AML-193 (cell line): ENCODE results near the gene ZNF358.
A peak's percentile ranks its signal among the peaks of the same experiment; 100 is the strongest.

ENCODE experiments used
- DNase-seq, 2 experiments: peaks; one replicate each; lab custom pipeline; 2025; lab: John Stamatoyannopoulos, UW

ZNF358 gene

DNA sequence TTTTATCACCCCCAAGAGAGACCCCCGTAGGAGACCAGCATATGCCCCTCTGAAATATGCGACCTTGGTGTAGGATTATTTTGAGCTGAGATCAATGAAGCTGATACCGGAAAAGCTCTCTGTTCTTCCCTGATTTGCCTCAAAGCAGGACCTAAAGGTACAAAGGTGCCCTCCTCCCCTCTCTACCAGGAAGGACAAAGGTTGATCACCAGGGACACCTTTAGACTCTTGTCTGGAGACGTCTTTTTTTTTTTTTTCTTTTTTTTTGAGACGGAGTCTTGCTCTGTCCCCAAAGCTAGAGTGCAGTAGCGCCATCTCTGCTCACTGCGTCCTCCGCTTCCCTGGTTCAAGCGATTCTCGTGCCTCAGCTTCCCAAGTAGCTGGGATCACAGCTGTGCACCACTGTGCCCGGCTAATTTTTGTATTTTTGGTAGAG lies 26.3 kb upstream of the ZNF358 start:
- DNase-seq, result no peak

DNA sequence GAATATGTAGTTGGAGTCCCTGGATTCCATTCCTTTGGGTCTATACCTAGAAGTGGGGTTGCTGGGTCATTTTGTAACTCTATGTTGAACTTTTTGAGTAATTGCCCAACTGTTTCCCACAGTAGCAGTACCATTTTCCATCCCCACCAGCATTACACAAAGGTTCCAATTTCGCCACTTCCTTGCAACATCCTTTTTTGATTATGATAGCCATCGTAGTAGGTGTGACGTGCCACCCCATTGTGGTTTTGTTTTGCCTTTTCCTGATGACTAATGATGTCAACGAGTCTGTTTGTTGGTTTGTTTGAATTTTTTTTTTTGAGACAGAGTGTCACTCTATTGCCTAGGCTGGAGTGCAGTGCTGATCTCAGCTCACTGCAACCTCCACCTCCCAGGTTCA lies 23.8 kb upstream of the ZNF358 start:
- DNase-seq, result peak; percentile 98

DNA sequence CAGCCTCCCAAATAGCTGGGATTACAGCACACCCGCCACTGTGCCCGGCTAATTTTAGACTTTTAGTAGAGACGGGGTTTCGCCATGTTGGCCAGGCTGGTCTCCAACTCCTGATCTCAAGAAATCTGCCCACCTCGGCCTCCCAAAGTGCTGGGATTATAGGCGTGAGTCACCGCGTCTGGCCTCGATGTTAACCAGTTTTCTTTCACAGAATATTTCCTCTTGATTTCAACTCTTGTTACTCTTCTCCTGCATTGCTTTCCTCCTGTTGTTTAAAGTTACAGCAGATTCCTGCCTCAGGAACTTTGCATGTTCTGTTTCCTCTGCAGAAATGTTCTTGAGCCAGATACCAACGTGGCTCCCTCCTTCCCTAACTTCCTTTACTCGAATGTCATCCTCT lies 23.3 kb upstream of the ZNF358 start:
- no peak for DNase-seq

DNA sequence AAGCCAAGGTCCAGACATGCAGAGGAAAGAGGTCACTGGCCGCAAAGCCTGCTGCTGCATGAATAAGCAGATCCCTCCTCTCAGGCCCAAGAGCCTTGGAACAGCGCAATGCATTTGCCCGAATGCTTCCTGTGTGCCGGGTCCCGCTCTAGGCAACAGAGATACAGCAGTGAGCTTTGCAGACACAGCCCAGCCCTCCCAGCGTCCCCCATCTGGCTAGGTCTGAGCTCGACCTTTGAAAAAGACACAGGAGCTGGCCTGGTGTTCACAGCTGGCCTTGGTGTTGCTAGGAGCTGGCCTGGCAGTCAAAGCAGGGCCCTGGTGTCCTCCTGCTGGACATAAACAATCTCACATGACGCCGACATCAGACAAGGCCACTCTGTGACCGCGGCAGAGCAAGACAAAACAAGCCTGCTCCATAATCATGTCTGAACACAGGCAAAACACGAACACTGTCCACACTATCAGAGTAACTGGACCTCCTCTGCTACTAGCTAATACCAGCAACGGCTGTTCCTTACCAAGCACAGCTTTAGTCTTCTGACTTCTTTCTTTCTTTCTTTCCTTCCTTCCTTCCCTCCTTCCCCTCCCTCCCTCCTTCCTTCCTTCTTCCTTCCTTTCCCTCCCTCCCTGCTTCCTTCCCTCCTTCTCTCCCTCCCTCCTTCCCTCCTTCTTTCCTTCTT lies 21.3 kb upstream of the ZNF358 start:
- no peak for DNase-seq

GRCh38 chr19:7497292-7497691 lies 18.6 kb upstream of the ZNF358 start:
- peak in 1 of 2 experiments; percentile 9 for DNase-seq

GRCh38 chr19:7500811-7501450 lies 15.0 kb upstream of the ZNF358 start:
- no peak for DNase-seq

- no peak for DNase-seq
These were observed 13.4 kb upstream of the ZNF358 start for GRCh38 chr19:7502552-7502951.

DNA sequence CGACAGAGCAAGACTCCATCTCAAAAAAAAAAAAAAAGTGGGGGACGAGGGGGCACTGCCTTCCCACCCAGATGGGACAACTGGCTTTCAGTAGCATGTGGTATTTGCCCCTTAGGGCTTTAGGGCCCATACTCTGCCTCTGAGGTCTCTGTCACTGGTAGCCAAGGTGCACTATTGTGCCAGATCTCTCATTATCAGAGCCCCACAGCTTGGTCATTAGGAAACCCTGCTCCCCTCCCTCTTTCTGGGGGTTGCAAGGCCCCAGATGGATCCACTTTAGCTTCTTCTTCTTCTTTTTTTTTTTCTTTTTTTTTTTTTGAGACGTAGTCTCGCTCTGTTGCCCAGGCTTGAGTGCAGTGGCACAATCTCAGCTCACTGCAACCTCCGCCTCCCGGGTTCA lies 11.2 kb upstream of the ZNF358 start:
- no peak for DNase-seq

DNA sequence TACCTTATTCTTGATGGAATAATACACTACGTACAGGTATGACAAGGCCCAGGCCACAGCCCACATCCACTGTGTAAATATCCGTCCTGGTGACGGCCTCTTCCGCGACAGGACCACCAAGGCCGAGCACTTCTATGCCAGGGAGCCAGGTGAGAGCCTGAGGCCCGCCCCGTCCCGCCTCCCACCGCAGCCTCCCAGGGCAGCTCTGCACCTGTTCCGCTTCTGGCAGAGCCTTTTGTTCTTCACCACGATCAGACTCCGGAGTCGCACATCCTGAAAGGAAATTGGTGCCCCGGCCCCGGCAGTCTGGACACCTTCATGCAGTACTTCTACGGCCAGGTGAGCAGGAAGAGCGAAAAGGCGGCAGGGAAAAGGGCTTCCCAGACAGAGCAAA lies 10.6 kb upstream of the ZNF358 start:
- no peak for DNase-seq

DNA sequence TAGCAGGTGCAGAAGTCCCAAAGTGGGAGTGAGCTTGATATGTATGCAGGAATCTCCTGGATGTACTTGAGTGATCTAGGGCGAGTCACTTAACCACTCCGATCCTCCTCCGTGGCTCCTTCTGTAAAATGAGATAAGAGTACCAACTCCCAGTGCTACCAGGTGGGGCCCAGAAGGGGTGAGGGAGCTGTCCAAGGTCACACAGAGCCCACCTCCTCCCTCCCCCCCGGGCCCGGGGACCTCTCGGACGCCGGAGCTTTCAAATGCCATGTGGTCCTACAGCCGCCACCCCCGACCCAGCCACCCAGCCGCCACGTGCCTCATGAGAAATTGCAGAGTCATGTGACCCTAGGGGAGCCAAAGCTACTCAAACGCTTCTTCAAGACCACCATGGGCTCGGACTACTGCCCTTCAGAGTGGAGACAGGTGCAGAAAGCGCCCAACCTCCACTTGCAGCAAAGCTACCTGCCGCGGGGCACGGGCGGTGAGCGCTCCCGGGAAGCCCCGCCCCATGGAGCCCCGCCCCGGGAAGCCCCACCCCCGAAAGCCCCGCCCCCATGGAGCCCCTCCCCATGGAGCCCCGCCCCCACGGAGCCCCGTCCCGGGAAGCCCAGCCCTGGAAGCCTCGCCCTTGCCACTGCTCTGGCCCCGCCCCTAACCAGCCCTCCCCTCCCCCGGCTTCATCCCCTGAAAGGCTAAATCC lies 10.1 kb upstream of the ZNF358 start:
- DNase-seq, result no peak

GRCh38 chr19:7506385-7507328 lies 9.2 kb upstream of the ZNF358 start:
- DNase-seq, result no peak

DNA sequence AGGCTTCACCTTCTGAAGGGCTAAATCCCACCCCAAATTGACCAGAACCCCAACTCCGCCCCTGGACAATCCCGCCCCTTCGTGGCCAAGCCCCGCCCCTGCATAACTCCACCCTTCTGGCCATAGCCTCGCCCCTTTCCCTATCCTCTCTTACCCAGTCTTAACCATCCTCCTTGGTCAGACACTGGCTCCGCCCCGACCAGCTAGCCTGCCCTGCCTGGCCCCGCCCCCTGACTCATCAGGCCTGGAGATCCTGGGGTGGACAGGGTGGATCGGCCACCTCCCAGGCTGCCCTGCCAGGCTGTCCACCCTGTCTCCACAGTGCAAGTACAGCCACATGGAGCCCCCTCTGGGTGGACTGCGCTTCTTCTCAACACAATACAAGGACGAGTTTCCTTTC lies 8.0 kb upstream of the ZNF358 start:
- DNase-seq, result no peak

GRCh38 chr19:7509625-7510024 lies 6.3 kb upstream of the ZNF358 start:
- DNase-seq, result peak in 1 of 2 experiments; percentile 19

DNA sequence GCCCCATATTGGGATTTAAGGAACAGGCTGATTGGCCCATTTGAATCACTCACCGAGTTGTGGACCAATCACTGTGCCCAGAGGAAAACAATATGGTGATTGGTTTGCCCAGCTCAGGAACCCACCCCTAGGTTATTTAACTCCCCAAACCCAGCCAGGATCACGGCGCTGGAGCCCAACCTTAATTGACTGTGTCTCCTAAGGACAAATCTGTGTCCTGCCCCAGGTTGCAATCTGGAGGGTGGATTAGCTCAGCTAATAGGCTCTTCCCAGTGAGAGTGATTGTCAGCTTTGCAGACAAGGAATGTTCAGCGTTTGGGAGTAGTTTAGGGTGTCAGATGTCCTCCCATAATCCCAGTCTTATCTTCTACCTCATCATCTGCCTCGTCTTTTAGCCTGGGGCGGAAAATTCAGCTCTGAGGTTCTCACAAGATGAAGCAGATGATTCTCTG lies 3.5 kb upstream of the ZNF358 start:
- DNase-seq, result no peak

- DNase-seq, result no peak
These were observed 1.9 kb upstream of the ZNF358 start for GRCh38 chr19:7513809-7514642.

DNA sequence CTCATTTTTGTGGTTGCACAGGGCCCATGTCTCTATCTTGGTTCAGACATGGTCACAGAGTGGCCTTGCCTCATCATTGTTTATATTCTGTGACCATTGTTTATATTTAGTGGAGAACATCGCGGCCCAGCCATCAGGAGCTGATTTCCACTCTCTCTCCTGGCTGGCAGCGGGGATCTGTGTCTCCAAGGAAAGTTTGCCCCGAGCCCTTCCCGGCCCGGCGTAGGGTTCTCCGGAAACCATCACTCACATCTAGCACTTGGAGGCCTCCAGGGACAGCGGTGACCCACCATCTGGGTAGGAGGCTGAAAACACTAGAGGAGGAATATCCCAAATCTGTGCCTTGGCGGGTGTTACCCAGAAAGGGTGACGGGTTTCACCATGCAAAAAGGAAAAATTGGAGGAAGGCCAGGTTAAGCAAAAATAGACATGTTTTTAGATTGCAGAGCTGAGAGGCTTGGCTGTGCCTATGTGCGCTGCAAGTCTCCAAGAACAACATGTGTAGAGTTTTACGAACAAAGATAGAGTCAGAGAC lies 726 bp upstream of the ZNF358 start:
- no peak for DNase-seq

- DNase-seq, result no peak
These were observed 430 bp downstream of the ZNF358 start for GRCh38 chr19:7516333-7516732.

- DNase-seq, result no peak
These were observed 975 bp downstream of the ZNF358 start for GRCh38 chr19:7516878-7517277.

GRCh38 chr19:7519361-7520130 lies 3.6 kb downstream of the ZNF358 start:
- no peak for DNase-seq
